ENCODE data around the gene NUAK2.

NUAK2 gene

GRCh38 chr1:205323794-205324193 lies 2.2 kb upstream of the NUAK2 start:
- no peak for DNase-seq
- CTCF ChIA-PET, result interaction anchor here (1.0 to 29.1 kb wide), 10 partner anchors 9 to 161 kb away, joined by 3 to 1108 read pairs (median 13); partner anchors contain the start of gene TMCC2
- H3K27me3 Mint-ChIP-seq, result peaks cover 47% of the 10 kb centered on the region
- peaks cover 18% of the 10 kb centered on the region for H3K36me3 Mint-ChIP-seq
- H3K27ac Mint-ChIP-seq, result no peak overlapping the region
- peaks cover 40% of the 10 kb centered on the region for H3K4me1 Mint-ChIP-seq
- H3K9me3 Mint-ChIP-seq, result no peaks in the 10 kb centered on the region
- H3K4me3 Mint-ChIP-seq, result no peak overlapping the region

- H3K27ac Mint-ChIP-seq, result no peak overlapping the region
- peaks cover 32% of the 10 kb centered on the region for H3K27me3 Mint-ChIP-seq
- no peak for DNase-seq
- CTCF ChIA-PET, result interaction anchor here (0.8 to 29.1 kb wide), 7 partner anchors 8 to 44 kb away, joined by 3 to 1108 read pairs (median 5); no protein-coding TSS in a partner anchor
- H3K9me3 Mint-ChIP-seq, result no peaks in the 10 kb centered on the region
- peaks cover 27% of the 10 kb centered on the region for H3K36me3 Mint-ChIP-seq
- peak overlapping the region; percentile 90 for H3K4me3 Mint-ChIP-seq
- H3K4me1 Mint-ChIP-seq, result peaks cover 59% of the 10 kb centered on the region
Observed at GRCh38 chr1:205321959-205322283, 376 bp upstream of the NUAK2 start.

- peak overlapping the region; percentile 79 for H3K27ac Mint-ChIP-seq
- peak; percentile 55 for DNase-seq
- peaks cover 38% of the 10 kb centered on the region for H3K36me3 Mint-ChIP-seq
- no peaks in the 10 kb centered on the region for H3K9me3 Mint-ChIP-seq
- CTCF ChIA-PET, result interaction anchor here (1.0 to 29.1 kb wide), 7 partner anchors 10 to 216 kb away, joined by 3 to 1108 read pairs (median 3); no protein-coding TSS in a partner anchor
- H3K4me1 Mint-ChIP-seq, result peaks cover 71% of the 10 kb centered on the region
- peaks cover 9% of the 10 kb centered on the region for H3K27me3 Mint-ChIP-seq
- peak overlapping the region; percentile 90 for H3K4me3 Mint-ChIP-seq
Observed at GRCh38 chr1:205319081-205320018, 2.2 kb downstream of the NUAK2 start.

GRCh38 chr1:205318231-205318991 lies 3.1 kb downstream of the NUAK2 start:
- Mint-ChIP-seq H3K27me3 (peaks cover 1% of the 10 kb centered on the region), H3K4me3 (peak overlapping the region; percentile 90), H3K27ac (peak overlapping the region; percentile 61), H3K9me3 (no peaks in the 10 kb centered on the region), H3K4me1 (peaks cover 74% of the 10 kb centered on the region), H3K36me3 (peaks cover 38% of the 10 kb centered on the region)
- CTCF ChIA-PET, result interaction anchor here (1.0 to 29.1 kb wide), 8 partner anchors 8 to 123 kb away, joined by 3 to 1108 read pairs (median 4); no protein-coding TSS in a partner anchor
- no peak for DNase-seq

GRCh38 chr1:205317311-205317917 lies 4.1 kb downstream of the NUAK2 start:
- no peaks in the 10 kb centered on the region for H3K27me3 Mint-ChIP-seq
- H3K4me3 Mint-ChIP-seq, result no peak overlapping the region
- peaks cover 83% of the 10 kb centered on the region for H3K4me1 Mint-ChIP-seq
- CTCF ChIA-PET, result interaction anchor here (0.9 to 29.1 kb wide), 6 partner anchors 9 to 114 kb away, joined by 3 to 1108 read pairs (median 5); no protein-coding TSS in a partner anchor
- no peak for DNase-seq
- peaks cover 43% of the 10 kb centered on the region for H3K36me3 Mint-ChIP-seq
- H3K27ac Mint-ChIP-seq, result no peak overlapping the region
- H3K9me3 Mint-ChIP-seq, result no peaks in the 10 kb centered on the region

- peak; percentile 34 for DNase-seq
- Mint-ChIP-seq H3K27ac (peak overlapping the region; percentile 47), H3K9me3 (no peaks in the 10 kb centered on the region), H3K4me3 (peak overlapping the region; percentile 29), H3K4me1 (peaks cover 88% of the 10 kb centered on the region), H3K36me3 (peaks cover 52% of the 10 kb centered on the region), H3K27me3 (no peaks in the 10 kb centered on the region)
- CTCF ChIA-PET, result interaction anchor here (3.2 to 29.1 kb wide), 2 partner anchors 9 to 38 kb away, joined by 14 to 1108 read pairs; no protein-coding TSS in a partner anchor
Observed at GRCh38 chr1:205316161-205316566, 5.4 kb downstream of the NUAK2 start.

- peaks cover 94% of the 10 kb centered on the region for H3K4me1 Mint-ChIP-seq
- peaks cover 55% of the 10 kb centered on the region for H3K36me3 Mint-ChIP-seq
- peak overlapping the region; percentile 68 for H3K4me3 Mint-ChIP-seq
- peaks cover 4% of the 10 kb centered on the region for H3K27me3 Mint-ChIP-seq
- peak overlapping the region; percentile 92 for H3K27ac Mint-ChIP-seq
- H3K9me3 Mint-ChIP-seq, result no peaks in the 10 kb centered on the region
- DNase-seq, result no peak
- CTCF ChIA-PET, result interaction anchor here (1.7 to 29.1 kb wide), 4 partner anchors 8 to 37 kb away, joined by 9 to 1108 read pairs (median 12); no protein-coding TSS in a partner anchor
Observed at GRCh38 chr1:205315008-205315618, 6.4 kb downstream of the NUAK2 start.

GRCh38 chr1:205313563-205314308 lies 7.8 kb downstream of the NUAK2 start:
- Mint-ChIP-seq H3K27ac (peak overlapping the region; percentile 92), H3K4me1 (peaks cover 81% of the 10 kb centered on the region), H3K27me3 (peaks cover 4% of the 10 kb centered on the region), H3K9me3 (no peaks in the 10 kb centered on the region), H3K4me3 (peak overlapping the region; percentile 68), H3K36me3 (peaks cover 60% of the 10 kb centered on the region)
- DNase-seq, result peak; percentile 61
- CTCF ChIA-PET, result interaction anchor here (1.3 to 29.1 kb wide), 7 partner anchors 9 to 36 kb away, joined by 3 to 1108 read pairs (median 9); no protein-coding TSS in a partner anchor

GRCh38 chr1:205312866-205313562 lies 8.5 kb downstream of the NUAK2 start:
- Mint-ChIP-seq H3K4me1 (peaks cover 76% of the 10 kb centered on the region), H3K27ac (peak overlapping the region; percentile 92), H3K27me3 (peaks cover 4% of the 10 kb centered on the region), H3K9me3 (no peaks in the 10 kb centered on the region), H3K36me3 (peaks cover 62% of the 10 kb centered on the region), H3K4me3 (peak overlapping the region; percentile 68)
- CTCF ChIA-PET, result interaction anchor here (1.3 to 29.1 kb wide), 7 partner anchors 10 to 35 kb away, joined by 3 to 1108 read pairs (median 9); no protein-coding TSS in a partner anchor
- DNase-seq, result peak; percentile 55

- Mint-ChIP-seq H3K4me3 (no peak overlapping the region), H3K27me3 (peaks cover 4% of the 10 kb centered on the region), H3K4me1 (peaks cover 72% of the 10 kb centered on the region), H3K27ac (no peak overlapping the region), H3K36me3 (peaks cover 74% of the 10 kb centered on the region), H3K9me3 (no peaks in the 10 kb centered on the region)
- CTCF ChIA-PET, result interaction anchor here (0.9 to 29.1 kb wide), 2 partner anchors 11 to 33 kb away, joined by 3 to 1108 read pairs; no protein-coding TSS in a partner anchor
- no peak for DNase-seq
Observed at GRCh38 chr1:205310976-205311704, 10.4 kb downstream of the NUAK2 start.

- Mint-ChIP-seq H3K27ac (peak overlapping the region; percentile 37), H3K36me3 (peaks cover 81% of the 10 kb centered on the region), H3K4me1 (peaks cover 70% of the 10 kb centered on the region), H3K4me3 (no peak overlapping the region), H3K9me3 (no peaks in the 10 kb centered on the region), H3K27me3 (peaks cover 4% of the 10 kb centered on the region)
- DNase-seq, result no peak
- CTCF ChIA-PET, result interaction anchor here (1.3 to 29.1 kb wide), 2 partner anchors 9 to 32 kb away, joined by 3 to 1108 read pairs; no protein-coding TSS in a partner anchor
Observed at GRCh38 chr1:205309741-205310140, 11.8 kb downstream of the NUAK2 start.
